ENCODE results near the gene NR3C2. TPM values are rescaled to one million over a fixed set of nuclear protein-coding genes. Genes with fewer than 3 reads are reported as not detected.

The NR3C2 gene
- polyA plus RNA-seq, 1 of the 3 experiments (the other 2 are of a cell fraction): 0.02 TPM

GRCh38 chr4:148060264-148061140 lies 381.7 kb downstream of the NR3C2 start:
- no peak overlapping the region for H3K9ac ChIP-seq
- ChIA-PET POLR2A (no interaction called here), CTCF (no interaction called here)
- H2AFZ ChIP-seq (ENCODE audit: low read depth): no peak overlapping the region
- H3K27me3 ChIP-seq (ENCODE audit: insufficient read depth): no peaks in the 10 kb centered on the region
- 92% methylated on average over 13 of the region's 13 CpGs for WGBS (ENCODE audit: low lambda C conversion rate)
- H4K20me1 ChIP-seq (ENCODE audit: insufficient read depth): no peaks in the 10 kb centered on the region
- DNase-seq: no peak
- H3F3A ChIP-seq (replicated peaks; ENCODE audit: insufficient read depth): no peaks in the 10 kb centered on the region
- H3K9me3 ChIP-seq: no peaks in the 10 kb centered on the region
- no peaks in the 10 kb centered on the region for H3K9me2 ChIP-seq
- TF ChIP-seq FOXJ3 (CRISPR knock-in tag; IDR thresholded peaks at IDR 0.05) (no peak), RAD21 (IDR thresholded peaks at IDR 0.05; ENCODE audit: low read length) (no peak), PBX3 (IDR thresholded peaks at IDR 0.05) (no peak), TAF1 (IDR thresholded peaks at IDR 0.05; ENCODE audit: borderline replicate concordance, low read depth, low read length) (no peak), RCOR1 (IDR thresholded peaks at IDR 0.05; ENCODE audit: low read length) (no peak), CHD2 (IDR thresholded peaks at IDR 0.05; ENCODE audit: low read length, partially characterized antibody) (no peak)
- peaks cover under 1 to 17% of the 10 kb centered on the region in 2 experiments for H3K36me3 ChIP-seq (replicated peaks in 1 of 2; ENCODE audit: control insufficient read depth in 1 of 2, insufficient read depth in 2 of 2, low read length in 1 of 2)
- no peak overlapping the region for H3K4me3 ChIP-seq (ENCODE audit: low read depth in 2 of 2, low read length in 1 of 2)
- peaks cover 0 to 5% of the 10 kb centered on the region in 2 experiments; a peak in 1 of 4 replicates for H3K4me1 ChIP-seq (ENCODE audit: control insufficient read depth in 1 of 2, insufficient read depth in 2 of 2, low read depth in 1 of 2, low read length in 1 of 2)
- no peaks in the 10 kb centered on the region for H3K79me2 ChIP-seq (ENCODE audit: insufficient read depth)
- H3K4me2 ChIP-seq: no peak overlapping the region
- no peak overlapping the region for H3K27ac ChIP-seq (ENCODE audit: low read depth in 2 of 2, low read length in 1 of 2)

- peaks cover under 1 to 5% of the 10 kb centered on the region in 2 experiments; a peak in 2 of 4 replicates for H3K4me1 ChIP-seq (ENCODE audit: control insufficient read depth in 1 of 2, insufficient read depth in 2 of 2, low read depth in 1 of 2, low read length in 1 of 2)
- H3K79me2 ChIP-seq (ENCODE audit: insufficient read depth): no peaks in the 10 kb centered on the region
- H3K36me3 ChIP-seq (replicated peaks in 1 of 2; ENCODE audit: control insufficient read depth in 1 of 2, insufficient read depth in 2 of 2, low read length in 1 of 2): peaks cover 0 to 10% of the 10 kb centered on the region in 2 experiments
- H3K9ac ChIP-seq: no peak overlapping the region
- H3K4me3 ChIP-seq (ENCODE audit: low read depth in 2 of 2, low read length in 1 of 2): no peak overlapping the region
- 92% methylated on average over 10 of the region's 10 CpGs for WGBS (ENCODE audit: low lambda C conversion rate)
- DNase-seq: no peak
- H2AFZ ChIP-seq (ENCODE audit: low read depth): no peak overlapping the region
- ChIA-PET CTCF (interaction anchor here (1.2 kb wide), 1 partner anchor 193 kb away, joined by 3 read pairs; no protein-coding TSS in a partner anchor), POLR2A (no interaction called here)
- no peaks in the 10 kb centered on the region for H4K20me1 ChIP-seq (ENCODE audit: insufficient read depth)
- H3K9me2 ChIP-seq: no peaks in the 10 kb centered on the region
- no peak overlapping the region for H3K27ac ChIP-seq (ENCODE audit: low read depth in 2 of 2, low read length in 1 of 2)
- TF ChIP-seq MXI1 (IDR thresholded peaks at IDR 0.05; ENCODE audit: low read depth, low read length): no peak
- TF ChIP-seq SIN3A (IDR thresholded peaks at IDR 0.05; ENCODE audit: borderline replicate concordance, low read depth, low read length): no peak
- no peak for TF ChIP-seq GABPA (IDR thresholded peaks at IDR 0.05; ENCODE audit: low read depth)
- no peak for TF ChIP-seq RFX5 (IDR thresholded peaks at IDR 0.05; ENCODE audit: low read length)
- TF ChIP-seq NFIC (IDR thresholded peaks at IDR 0.05; ENCODE audit: borderline replicate concordance): no peak
- no peak for TF ChIP-seq EP300 (IDR thresholded peaks at IDR 0.05; ENCODE audit: borderline replicate concordance in 1 of 2, low read depth in 1 of 2, low read length in 1 of 2)
- no peak for TF ChIP-seq JUND (IDR thresholded peaks at IDR 0.05)
- TF ChIP-seq FOXJ3 (CRISPR knock-in tag; IDR thresholded peaks at IDR 0.05): no peak
- TF ChIP-seq PBX3 (IDR thresholded peaks at IDR 0.05): no peak
- H3F3A ChIP-seq (replicated peaks; ENCODE audit: insufficient read depth): no peaks in the 10 kb centered on the region
- H3K9me3 ChIP-seq: no peaks in the 10 kb centered on the region
- no peak overlapping the region for H3K4me2 ChIP-seq
- H3K27me3 ChIP-seq (ENCODE audit: insufficient read depth): no peaks in the 10 kb centered on the region
Measured at GRCh38 chr4:148059617-148060180, 382.5 kb downstream of the NR3C2 start.

All from SK-N-SH (cell line).